Activated CD8-positive, alpha-beta T cell treated with anti-CD3 and anti-CD28 coated beads for 36 hours (primary cell): ENCODE results near the gene DNAAF1. TPM values are rescaled to one million over a fixed set of nuclear protein-coding genes. Genes with fewer than 3 reads are reported as not detected.

ENCODE experiments used
- ATAC-seq: fragments of 200-7000 bp; cut with Tn5 transposase; one replicate; pipeline ENCODE4 v1.10.0; 2021; ENCODE audit warnings: mild to moderate bottlenecking, moderate library complexity
- CTCF ChIA-PET: fragments of 350-600 bp; sonication (Branson Sonifier 250); formaldehyde crosslinking; loops from one replicate; lab custom pipeline; 2021; ENCODE audit warnings: antibody characterized with exemption; lab: Charles Lee
- POLR2A ChIA-PET: fragments of 350-600 bp; sonication (Branson Sonifier 250); formaldehyde crosslinking; loops from one replicate; lab custom pipeline; 2021; ENCODE audit warnings: antibody characterized with exemption; lab: Charles Lee
- DNase-seq: peaks from one replicate; pipeline ENCODE4 v3.0.0-alpha.2; 2020
- H3K27ac Mint-ChIP-seq: one replicate; pipeline ENCODE4 v1.8.0; 2021; ENCODE audit warnings: mild to moderate bottlenecking, mixed read lengths
- H3K27me3 Mint-ChIP-seq: one replicate; pipeline ENCODE4 v1.8.0; 2021; ENCODE audit warnings: mixed read lengths
- H3K36me3 Mint-ChIP-seq: one replicate; pipeline ENCODE4 v1.8.0; 2021; ENCODE audit warnings: low read depth, mixed read lengths
- H3K4me1 Mint-ChIP-seq: one replicate; pipeline ENCODE4 v1.8.0; 2021; ENCODE audit warnings: low read depth, mixed read lengths
- H3K4me3 Mint-ChIP-seq: one replicate; pipeline ENCODE4 v1.8.0; 2021; ENCODE audit warnings: mild to moderate bottlenecking, moderate library complexity, mixed read lengths
- H3K9me3 Mint-ChIP-seq: one replicate; pipeline ENCODE4 v1.8.0; 2021; ENCODE audit warnings: mixed read lengths
- intact Hi-C: fragments of 100-400 bp; cut with micrococcal nuclease; formaldehyde crosslinking; loops from one replicate; pipeline ENCODE4 v1.10.0; 2022
- total RNA-seq, 2 experiments: library from RNA; stranded (reverse); gene quantifications; one replicate each; pipeline ENCODE4 v1.2.3, GENCODE V29; 2021
- TF ChIP-seq, protein P1 (sequence below): fragments of 200-600 bp; IDR thresholded peaks from one replicate; pipeline ENCODE4 v1.8.0; 2022; ENCODE audit warnings: antibody characterized with exemption, mild to moderate bottlenecking

Gene DNAAF1
- total RNA-seq, 2 experiments from 2014 or later, result not detected

DNA sequence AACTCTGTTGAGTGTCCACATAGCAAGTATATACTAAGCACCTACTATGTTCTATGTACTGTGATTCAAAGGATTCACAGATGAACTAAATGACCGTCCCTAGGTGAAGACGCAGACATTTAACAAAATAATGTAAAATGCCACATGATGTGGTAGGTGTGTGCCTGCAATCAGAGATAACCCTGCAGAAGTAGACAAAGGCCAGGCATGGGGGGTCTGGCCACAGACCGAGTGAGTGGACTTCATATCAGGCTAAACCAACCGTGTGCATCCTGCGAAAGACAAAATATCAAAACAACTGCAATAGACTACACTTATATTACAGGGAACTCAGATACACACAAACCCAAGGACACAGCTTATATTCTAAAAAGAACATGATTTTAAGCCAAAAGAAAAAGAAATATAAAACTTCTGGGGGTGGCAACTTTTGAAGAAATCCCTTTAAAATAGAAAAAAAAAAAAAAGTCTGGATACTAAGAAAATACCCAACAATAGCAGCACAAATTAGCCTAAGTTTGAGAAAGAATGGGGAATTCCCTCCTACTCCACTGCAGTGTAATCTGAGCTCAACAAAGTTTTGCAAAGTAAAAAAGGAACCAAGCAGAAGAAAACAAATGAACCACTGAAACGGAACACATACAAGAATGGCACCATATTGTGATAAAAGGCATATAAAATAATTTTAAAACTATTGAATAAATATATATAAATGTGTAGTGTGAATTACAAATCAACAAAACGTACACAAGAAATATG, 12.4 kb upstream of the DNAAF1 start:
- POLR2A ChIA-PET, result interaction anchor here (1.0 kb wide), 1 partner anchor 125 kb away, joined by 3 read pairs; no protein-coding TSS in a partner anchor

DNA sequence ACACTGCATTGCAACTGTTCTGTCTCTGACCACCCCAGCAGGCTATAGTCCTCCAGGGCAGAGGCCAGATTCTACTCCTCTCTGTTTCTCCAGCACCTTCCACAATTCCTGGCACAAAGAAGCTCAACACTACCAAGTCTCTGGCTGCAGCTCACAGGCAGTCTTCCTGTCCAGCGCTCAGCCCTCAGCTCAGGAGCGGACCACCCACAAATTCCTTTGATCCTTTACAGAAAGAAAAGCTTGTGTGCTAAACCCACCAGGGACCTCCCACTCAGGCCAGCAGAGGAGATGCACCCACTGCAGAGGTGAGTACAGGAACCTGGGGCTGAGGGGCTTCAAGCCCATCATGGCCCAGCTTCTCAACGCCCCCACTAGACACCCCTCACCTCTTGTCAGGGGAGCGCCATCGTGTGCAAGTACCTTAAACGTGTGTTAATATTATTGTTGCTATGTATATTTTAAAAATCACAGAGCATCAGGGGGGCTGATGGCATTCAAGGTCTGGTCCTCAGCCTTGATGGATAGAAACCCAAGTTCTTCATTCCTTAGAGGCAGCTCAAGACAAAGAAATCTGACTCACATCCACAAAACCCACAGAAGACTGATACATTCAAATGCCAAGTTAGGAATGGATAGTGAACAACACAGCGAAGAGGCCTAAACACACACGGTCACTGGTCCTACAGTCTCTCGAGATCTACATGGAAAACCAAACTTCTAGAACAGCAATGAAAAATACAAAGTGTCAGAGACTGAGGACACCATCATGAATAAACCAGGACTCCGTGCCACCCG, 8.6 kb upstream of the DNAAF1 start:
- ChIA-PET POLR2A (interaction anchor here (2.7 kb wide), 1 partner anchor 19 kb away, joined by 21 read pairs; the partner anchor contains the start of gene MBTPS1), CTCF (interaction anchor here (1.6 to 1.7 kb wide), 2 partner anchors 51 to 52 kb away, joined by 4 to 5 read pairs; partner anchors contain the start of gene TAF1C)
- no peak for ATAC-seq

More for the DNA sequence above, 12.4 kb upstream of the DNAAF1 start:
- Mint-ChIP-seq H3K27ac (no peak overlapping the region), H3K4me1 (peaks cover 24% of the 10 kb centered on the region), H3K36me3 (peaks cover 12% of the 10 kb centered on the region), H3K4me3 (no peak overlapping the region), H3K9me3 (no peaks in the 10 kb centered on the region), H3K27me3 (no peaks in the 10 kb centered on the region)
- intact Hi-C loops, result no loop called here
- CTCF ChIA-PET, result interaction anchor here (1.3 kb wide), 2 partner anchors 12 to 176 kb away, joined by 3 to 5 read pairs; partner anchors contain the start of genes DNAAF1 and HSDL1
- DNase-seq, result no peak
- TF ChIP-seq, protein P1, sequence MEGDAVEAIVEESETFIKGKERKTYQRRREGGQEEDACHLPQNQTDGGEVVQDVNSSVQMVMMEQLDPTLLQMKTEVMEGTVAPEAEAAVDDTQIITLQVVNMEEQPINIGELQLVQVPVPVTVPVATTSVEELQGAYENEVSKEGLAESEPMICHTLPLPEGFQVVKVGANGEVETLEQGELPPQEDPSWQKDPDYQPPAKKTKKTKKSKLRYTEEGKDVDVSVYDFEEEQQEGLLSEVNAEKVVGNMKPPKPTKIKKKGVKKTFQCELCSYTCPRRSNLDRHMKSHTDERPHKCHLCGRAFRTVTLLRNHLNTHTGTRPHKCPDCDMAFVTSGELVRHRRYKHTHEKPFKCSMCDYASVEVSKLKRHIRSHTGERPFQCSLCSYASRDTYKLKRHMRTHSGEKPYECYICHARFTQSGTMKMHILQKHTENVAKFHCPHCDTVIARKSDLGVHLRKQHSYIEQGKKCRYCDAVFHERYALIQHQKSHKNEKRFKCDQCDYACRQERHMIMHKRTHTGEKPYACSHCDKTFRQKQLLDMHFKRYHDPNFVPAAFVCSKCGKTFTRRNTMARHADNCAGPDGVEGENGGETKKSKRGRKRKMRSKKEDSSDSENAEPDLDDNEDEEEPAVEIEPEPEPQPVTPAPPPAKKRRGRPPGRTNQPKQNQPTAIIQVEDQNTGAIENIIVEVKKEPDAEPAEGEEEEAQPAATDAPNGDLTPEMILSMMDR, result no peak
- ATAC-seq, result no peak

DNA sequence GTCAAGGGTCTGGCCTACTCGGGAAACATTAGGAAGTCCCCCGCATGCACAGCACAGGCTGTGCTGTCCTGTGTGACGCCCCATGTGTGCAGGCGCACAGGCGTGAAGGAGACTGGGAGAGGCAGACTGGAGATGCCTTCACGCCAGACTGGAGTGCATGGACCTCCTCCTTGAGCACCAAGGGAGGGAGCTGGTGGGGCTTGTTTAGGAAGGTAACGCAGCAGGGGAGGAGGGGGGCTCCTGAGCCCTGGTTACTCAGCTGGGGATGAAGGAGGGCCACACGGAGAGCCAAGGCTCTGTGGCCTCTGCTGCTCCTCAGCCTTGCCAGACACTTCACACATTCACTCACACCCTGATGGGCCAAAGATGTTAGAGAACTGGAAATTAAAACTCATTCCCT, 7.8 kb upstream of the DNAAF1 start:
- peaks cover 2% of the 10 kb centered on the region for H3K36me3 Mint-ChIP-seq
- H3K27ac Mint-ChIP-seq, result no peak overlapping the region
- peaks cover 55% of the 10 kb centered on the region for H3K4me1 Mint-ChIP-seq
- CTCF ChIA-PET, result interaction anchor here (1.3 to 5.7 kb wide), 3 partner anchors 38 to 50 kb away, joined by 4 to 34 read pairs (median 6); partner anchors contain the start of gene TAF1C
- ATAC-seq, result no peak
- TF ChIP-seq, protein P1, result no peak
- DNase-seq, result no peak
- H3K27me3 Mint-ChIP-seq, result no peaks in the 10 kb centered on the region
- POLR2A ChIA-PET, result interaction anchor here (2.7 to 3.8 kb wide), 2 partner anchors 20 kb away, joined by 21 to 26 read pairs; partner anchors contain the start of gene MBTPS1
- intact Hi-C loops, result no loop called here
- no peak overlapping the region for H3K4me3 Mint-ChIP-seq
- H3K9me3 Mint-ChIP-seq, result no peaks in the 10 kb centered on the region

More for the DNA sequence above, 8.6 kb upstream of the DNAAF1 start:
- TF ChIP-seq, protein P1, result no peak
- no peaks in the 10 kb centered on the region for H3K27me3 Mint-ChIP-seq
- H3K4me3 Mint-ChIP-seq, result no peak overlapping the region
- H3K27ac Mint-ChIP-seq, result no peak overlapping the region
- peaks cover 2% of the 10 kb centered on the region for H3K36me3 Mint-ChIP-seq
- peaks cover 52% of the 10 kb centered on the region for H3K4me1 Mint-ChIP-seq
- no peaks in the 10 kb centered on the region for H3K9me3 Mint-ChIP-seq
- no peak for DNase-seq
- intact Hi-C loops, result no loop called here

DNA sequence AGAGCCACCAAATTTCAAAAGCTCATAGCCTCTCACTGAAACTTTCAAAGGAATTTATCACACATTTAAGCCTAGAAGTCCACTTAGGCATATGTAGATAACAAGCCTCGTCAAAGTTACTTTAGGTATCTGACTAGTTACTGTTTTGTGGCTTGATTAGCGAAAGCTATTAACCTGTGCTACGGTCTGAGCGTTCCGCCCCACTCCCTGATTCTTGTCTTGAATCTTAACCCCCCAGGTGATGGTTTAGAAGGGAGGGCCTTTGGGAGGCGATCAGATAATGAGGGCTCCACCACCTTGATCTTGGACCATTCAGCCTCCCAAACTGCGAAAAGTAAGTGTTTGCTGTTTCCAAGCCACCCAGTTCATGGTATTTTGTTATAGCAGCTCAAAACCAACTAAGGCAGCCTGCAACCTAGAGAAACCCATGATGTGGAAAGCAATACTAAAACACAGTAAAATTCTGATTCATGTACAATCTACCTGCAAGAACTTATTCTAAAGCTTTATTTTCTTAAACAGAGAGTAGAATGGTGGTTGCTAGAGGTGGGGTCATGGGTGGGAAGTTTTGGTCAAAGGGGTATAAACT, 7.2 kb upstream of the DNAAF1 start:
- DNase-seq (no peak), ATAC-seq (no peak)
- ChIA-PET POLR2A (interaction anchor here (0.9 to 3.8 kb wide), 3 partner anchors 21 to 51 kb away, joined by 3 to 26 read pairs (median 3); partner anchors contain the start of gene MBTPS1), CTCF (interaction anchor here (1.3 to 5.7 kb wide), 3 partner anchors 37 to 50 kb away, joined by 4 to 34 read pairs (median 6); partner anchors contain the start of gene TAF1C)
- Mint-ChIP-seq H3K4me1 (peaks cover 54% of the 10 kb centered on the region), H3K27me3 (no peaks in the 10 kb centered on the region), H3K27ac (no peak overlapping the region), H3K9me3 (no peaks in the 10 kb centered on the region), H3K4me3 (no peak overlapping the region), H3K36me3 (peaks cover 2% of the 10 kb centered on the region)
- intact Hi-C loops, result no loop called here
- TF ChIP-seq, protein P1, result no peak
